GM18870 (cell line): ENCODE measurements around the gene CCDC91.
"Not testable (repeated sequence)": the region's sequence is repeated elsewhere in the genome, so short reads cannot be mapped to it uniquely, and the experiment has no call there.

Source experiments
- ATAC-seq: cut with Tn5 transposase; IDR thresholded peaks from one replicate; pipeline ENCODE4 v1.9.1; 2021; ENCODE audit warnings: moderate library complexity; ENCODE audit not compliant: unreplicated experiment

CCDC91 gene

GRCh38 chr12:28443337-28443736 lies 253.1 kb downstream of the CCDC91 start:
- ATAC-seq = no peak

DNA sequence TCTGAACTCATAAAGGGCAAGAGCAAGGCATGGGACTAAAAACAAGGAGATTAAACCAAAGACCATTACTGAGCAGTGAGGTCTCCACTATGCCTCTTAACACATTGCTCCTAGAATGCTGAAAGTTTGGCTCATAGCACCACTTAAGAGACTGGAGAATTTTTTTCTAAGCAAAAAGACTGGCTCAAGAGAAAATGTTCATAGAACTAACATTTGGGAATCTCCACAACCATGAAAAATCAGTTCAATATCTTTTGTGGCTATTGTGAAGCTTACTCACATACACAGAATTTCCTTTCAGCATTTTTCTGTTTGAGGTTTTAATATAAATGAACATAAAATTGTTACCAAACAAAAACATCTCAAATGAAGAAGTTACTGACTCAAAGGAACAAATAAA lies 255.8 kb downstream of the CCDC91 start:
- ATAC-seq = no peak

GRCh38 chr12:28453686-28454085 lies 263.4 kb downstream of the CCDC91 start:
- no peak for ATAC-seq

DNA sequence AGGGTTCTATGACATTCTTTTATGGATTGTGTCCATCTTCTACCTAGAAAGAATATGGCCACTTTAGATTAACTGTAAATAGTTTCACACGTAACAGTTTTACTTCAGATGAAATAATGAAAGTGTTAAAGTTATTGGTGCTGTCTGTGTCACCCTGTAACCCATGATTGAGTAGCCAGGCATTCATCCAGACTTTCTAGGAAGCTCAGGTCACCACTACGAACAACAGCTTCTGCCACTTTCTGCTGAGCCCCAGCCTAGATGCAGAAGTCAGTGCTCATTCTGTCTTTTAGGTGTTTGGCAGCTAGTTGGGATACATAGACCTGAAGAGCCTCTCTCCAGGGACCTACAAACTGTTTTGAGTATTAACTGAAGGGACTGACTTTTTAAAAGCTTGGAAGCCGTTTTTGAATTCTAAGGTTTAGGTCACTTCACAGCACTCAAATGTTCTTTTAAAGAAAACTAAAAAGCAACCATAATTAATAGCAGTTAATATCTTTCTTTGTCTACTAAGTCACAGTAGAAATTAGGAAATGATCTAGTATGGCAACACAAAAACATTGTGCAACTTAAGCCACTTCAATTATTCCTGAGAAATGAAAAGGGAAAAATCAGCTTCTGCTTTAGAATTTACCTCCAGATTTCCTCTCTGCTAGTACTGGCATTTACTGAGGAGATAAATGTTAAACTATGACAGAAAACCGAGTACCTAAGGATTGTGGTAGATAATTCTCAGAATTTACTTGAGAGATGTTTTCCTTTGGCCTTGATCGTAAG lies 266.9 kb downstream of the CCDC91 start:
- ATAC-seq = no peak

DNA sequence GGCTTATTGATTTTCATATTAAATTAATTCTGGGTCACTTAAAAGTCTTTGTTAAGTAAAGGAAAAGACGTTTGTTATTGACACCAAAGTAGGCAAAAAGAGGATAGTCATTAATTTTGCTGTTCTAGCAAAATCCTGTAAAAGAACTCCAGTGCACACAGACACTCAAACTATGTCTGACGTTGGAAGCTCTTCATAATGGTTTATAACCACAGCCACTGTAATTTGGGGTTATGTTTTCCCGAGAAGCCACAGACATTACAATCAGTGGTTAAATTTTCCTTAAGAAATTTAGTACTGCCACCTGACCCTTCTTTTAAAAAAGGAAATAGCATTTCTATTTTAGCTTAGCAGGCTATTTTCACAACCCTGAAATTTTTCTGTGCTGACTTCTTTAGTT lies 267.5 kb downstream of the CCDC91 start:
- ATAC-seq = no peak

DNA sequence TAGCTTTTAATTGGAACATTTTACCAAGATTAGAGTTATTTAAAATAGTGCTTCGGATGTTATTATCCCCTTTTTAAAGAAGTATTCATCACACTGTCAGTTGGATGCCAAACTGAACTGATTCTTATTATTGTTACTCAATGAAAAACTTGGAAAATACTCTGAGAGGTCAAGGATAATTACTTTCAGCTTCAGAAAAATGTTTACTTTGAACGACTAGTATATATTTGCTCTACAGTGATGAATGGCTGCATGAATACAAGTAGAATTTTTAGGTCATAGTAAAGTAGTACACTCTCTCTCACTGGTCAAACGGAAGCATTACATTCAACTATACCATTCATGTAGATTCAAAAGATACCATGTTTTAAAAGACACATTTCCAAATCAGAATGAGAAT lies 269.2 kb downstream of the CCDC91 start:
- ATAC-seq = no peak

- peak; percentile 67 for ATAC-seq
Measured at GRCh38 chr12:28460420-28461130, 270.3 kb downstream of the CCDC91 start.

DNA sequence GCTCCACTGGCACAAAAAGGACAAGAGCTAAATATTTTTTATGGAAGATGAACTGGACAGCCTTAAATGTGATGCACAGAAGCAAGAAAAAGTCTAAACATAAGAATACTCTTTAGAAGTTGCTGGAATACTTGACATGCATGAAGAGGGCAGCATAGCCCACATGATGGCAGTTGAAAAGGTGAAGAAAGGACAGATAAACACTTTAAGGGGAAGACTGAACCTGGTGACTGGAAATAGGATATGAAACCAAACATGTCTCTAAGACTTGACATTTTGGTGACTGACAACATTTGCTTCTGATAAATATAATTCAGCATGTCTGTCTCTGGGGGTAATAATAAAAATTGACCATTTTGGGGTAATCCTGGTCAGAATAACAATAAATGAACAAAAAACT lies 273.1 kb downstream of the CCDC91 start:
- ATAC-seq = no peak

DNA sequence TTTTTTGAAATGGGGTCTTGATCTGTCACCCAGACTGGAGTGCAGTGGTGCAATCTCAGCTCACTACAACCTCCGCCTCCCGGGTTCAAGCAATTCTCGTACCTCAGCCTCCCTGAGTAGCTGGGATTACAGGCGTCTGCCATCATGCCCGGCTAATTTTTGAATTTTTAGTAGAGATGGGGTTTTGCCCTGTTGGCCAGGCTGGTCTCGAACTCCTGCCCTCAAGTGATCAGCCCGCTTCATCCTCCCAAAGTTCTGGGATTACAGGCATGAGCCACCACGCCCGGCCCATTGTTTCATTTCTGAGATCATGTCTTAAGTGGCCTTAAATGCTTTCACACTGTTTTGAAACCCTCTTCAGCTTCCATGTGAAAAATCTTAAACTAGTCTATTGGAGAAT lies 281.5 kb downstream of the CCDC91 start:
- not testable (repeated sequence) for ATAC-seq

DNA sequence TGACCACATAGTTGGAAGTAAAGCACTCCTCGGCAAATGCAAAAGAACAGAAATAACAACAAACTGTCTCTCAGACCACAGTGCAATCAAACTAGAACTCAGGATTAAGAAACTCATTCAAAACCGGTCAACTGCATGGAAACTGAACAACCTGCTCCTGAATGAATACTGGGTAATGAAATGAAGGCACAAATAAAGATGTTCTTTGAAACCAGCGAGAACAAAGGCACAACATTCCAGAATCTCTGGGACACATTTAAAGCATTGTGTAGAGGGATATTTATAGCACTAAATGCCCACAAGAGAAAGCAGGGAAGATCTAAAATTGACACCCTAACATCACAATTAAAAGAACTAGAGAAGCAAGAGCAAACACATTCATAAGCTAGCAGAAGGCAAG lies 285.9 kb downstream of the CCDC91 start:
- not testable (repeated sequence) for ATAC-seq

- ATAC-seq = not testable (repeated sequence)
Measured at GRCh38 chr12:28479097-28479496, 288.8 kb downstream of the CCDC91 start.

DNA sequence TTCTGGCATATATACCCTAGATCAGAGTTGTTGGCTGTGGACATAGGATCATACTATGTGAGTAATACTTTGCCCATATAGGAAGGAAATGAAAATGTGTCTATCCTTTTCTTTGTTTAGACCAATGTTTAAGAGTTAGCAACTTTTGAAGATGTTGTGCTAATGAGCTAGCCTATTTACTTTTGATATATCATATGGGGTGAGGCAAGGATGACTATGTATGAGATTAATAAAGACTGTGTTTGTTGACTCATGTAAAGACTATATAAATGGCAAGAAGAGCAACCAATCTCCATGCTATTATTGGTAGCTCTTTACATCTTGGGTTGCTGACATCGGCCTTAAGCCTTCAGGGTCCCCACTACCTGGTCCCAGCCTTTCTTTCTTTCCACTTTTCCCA lies 289.4 kb downstream of the CCDC91 start:
- ATAC-seq = no peak

GRCh38 chr12:28484156-28484555 lies 293.9 kb downstream of the CCDC91 start:
- ATAC-seq = no peak

DNA sequence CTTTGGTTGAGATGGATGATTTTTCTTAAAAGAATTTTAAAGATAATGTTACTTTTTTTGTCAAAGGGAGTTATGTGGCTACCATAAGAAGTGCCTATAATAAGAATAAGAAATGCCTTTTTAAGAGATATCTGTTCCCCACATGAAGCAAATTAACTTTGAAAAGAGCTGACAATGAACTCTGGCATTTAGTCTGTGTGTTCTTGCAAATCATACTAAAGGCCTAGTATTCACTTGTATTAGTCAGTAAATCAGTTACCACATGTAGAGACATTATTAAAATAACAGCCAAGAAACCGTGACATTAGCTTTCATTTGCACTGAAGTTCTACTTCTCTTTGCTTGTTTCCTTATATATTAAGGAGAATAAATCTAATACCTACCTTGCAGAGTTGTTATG lies 296.3 kb downstream of the CCDC91 start:
- ATAC-seq = no peak

- ATAC-seq = no peak
Measured at GRCh38 chr12:28489246-28489645, 299.0 kb downstream of the CCDC91 start.

- peak; percentile 98 for ATAC-seq
Measured at GRCh38 chr12:28497889-28498411, 307.7 kb downstream of the CCDC91 start.

GRCh38 chr12:28498850-28499249 lies 308.6 kb downstream of the CCDC91 start:
- no peak for ATAC-seq

DNA sequence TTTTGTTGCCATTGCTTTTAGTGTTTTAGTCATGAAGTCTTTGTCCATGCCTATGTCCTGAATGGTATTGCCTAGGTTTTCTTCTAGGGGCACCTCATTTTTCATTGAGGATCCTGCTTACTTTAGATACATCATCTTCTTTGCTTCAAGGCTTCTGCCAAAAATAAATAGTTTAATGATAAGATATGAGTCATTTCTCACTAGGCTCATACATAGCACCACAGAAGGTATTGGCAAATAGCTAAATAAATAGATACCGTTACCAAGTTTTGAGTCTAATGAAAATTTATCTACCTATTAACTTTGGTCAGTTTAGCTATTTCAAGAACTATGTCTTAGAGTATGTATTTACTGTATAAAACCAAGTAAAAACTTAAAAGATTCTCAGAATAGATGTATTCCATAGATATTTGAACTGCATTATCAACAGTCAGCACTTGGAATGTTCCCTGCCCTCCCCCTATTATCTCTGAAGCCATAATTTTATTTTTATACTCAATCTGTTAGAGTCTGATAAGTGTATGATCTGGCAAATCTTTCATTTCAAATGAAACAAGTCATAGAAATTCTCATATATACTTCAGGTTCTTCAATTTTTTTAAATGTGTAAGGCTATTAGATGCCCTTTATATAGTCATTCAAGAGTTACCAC lies 310.2 kb downstream of the CCDC91 start:
- ATAC-seq = no peak

- ATAC-seq = no peak
Measured at GRCh38 chr12:28506271-28506670, 316.0 kb downstream of the CCDC91 start.

DNA sequence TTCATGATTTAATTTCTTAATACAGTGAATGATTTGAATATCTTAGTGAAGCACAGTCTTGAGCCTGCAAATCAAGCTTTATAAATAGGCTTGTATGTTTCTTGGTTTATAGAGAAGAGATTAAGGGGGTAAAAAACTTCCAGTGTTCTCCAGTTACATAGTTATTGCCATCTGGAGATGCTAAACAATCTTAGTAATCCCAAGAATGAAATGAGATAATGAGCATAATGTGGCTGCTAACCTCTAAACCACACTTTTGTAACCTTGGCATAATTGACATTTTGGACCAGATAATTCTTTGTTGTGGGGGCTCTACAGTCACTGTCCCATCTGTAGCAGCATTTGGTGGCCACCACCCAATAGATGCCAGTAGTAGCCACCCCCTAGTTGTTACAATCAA lies 316.8 kb downstream of the CCDC91 start:
- ATAC-seq = no peak

GRCh38 chr12:28507867-28508266 lies 317.6 kb downstream of the CCDC91 start:
- ATAC-seq = no peak

DNA sequence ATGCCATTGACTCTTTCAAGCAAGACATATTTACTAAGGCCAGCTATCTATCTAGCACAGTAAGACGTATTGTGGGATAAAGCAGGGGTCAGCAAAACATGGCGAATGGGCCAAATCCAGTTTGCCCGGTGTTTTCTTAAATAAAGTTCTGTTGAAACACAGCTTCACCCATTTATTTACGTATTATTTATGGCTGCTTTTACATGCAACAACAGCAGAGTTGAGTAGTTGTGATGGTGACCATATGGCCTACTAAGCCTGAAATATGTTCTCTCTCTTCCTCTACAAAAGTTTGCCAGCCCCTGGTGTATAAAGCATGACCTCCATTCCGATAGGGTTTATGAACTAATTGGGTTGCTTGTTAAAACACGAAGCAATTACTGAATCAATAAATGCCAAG lies 322.1 kb downstream of the CCDC91 start:
- ATAC-seq = no peak
